Activated CD8-positive, alpha-beta T cell treated with anti-CD3 and anti-CD28 coated beads, Interleukin-2, amount 10 ng/mL, durations not matched to agents 7 days and 5 days (primary cell): ENCODE results near the gene NEK10. TPM values are rescaled to one million over a fixed set of nuclear protein-coding genes. Genes with fewer than 3 reads are reported as not detected.
"Not testable (repeated sequence)": the region's sequence is repeated elsewhere in the genome, so short reads cannot be mapped to it uniquely, and the experiment has no call there.

Experiments
- ATAC-seq: fragments of 150-1000 bp; cut with Tn5 transposase; one replicate; pipeline ENCODE4 v1.10.0; 2021; ENCODE audit warnings: moderate library complexity
- CTCF ChIA-PET: fragments of 350-600 bp; sonication (Branson Sonifier 250); formaldehyde crosslinking; loops from one replicate; lab custom pipeline; 2021; ENCODE audit warnings: antibody characterized with exemption; lab: Charles Lee
- POLR2A ChIA-PET: fragments of 350-600 bp; sonication (Branson Sonifier 250); formaldehyde crosslinking; loops from one replicate; lab custom pipeline; 2021; ENCODE audit warnings: antibody characterized with exemption; lab: Charles Lee
- DNase-seq: peaks from one replicate; pipeline ENCODE4 v3.0.0-alpha.2; 2020
- H3K27ac Mint-ChIP-seq: one replicate; pipeline ENCODE4 v1.8.0; 2021; ENCODE audit warnings: mild to moderate bottlenecking, mixed read lengths
- H3K27me3 Mint-ChIP-seq: one replicate; pipeline ENCODE4 v1.8.0; 2021; ENCODE audit warnings: low read depth, mixed read lengths
- H3K36me3 Mint-ChIP-seq: one replicate; pipeline ENCODE4 v1.8.0; 2021; ENCODE audit warnings: low read depth, mixed read lengths
- H3K4me1 Mint-ChIP-seq: one replicate; pipeline ENCODE4 v1.8.0; 2021; ENCODE audit warnings: low read depth, mixed read lengths
- H3K4me3 Mint-ChIP-seq: one replicate; pipeline ENCODE4 v1.8.0; 2021; ENCODE audit warnings: mild to moderate bottlenecking, mixed read lengths
- H3K9me3 Mint-ChIP-seq: one replicate; pipeline ENCODE4 v1.8.0; 2022; ENCODE audit warnings: mixed read lengths; ENCODE audit not compliant: insufficient read depth
- total RNA-seq, 2 experiments: library from RNA; stranded (reverse); gene quantifications; one replicate each; pipeline ENCODE4 v1.2.3, GENCODE V29; 2021

The NEK10 gene, protein sequence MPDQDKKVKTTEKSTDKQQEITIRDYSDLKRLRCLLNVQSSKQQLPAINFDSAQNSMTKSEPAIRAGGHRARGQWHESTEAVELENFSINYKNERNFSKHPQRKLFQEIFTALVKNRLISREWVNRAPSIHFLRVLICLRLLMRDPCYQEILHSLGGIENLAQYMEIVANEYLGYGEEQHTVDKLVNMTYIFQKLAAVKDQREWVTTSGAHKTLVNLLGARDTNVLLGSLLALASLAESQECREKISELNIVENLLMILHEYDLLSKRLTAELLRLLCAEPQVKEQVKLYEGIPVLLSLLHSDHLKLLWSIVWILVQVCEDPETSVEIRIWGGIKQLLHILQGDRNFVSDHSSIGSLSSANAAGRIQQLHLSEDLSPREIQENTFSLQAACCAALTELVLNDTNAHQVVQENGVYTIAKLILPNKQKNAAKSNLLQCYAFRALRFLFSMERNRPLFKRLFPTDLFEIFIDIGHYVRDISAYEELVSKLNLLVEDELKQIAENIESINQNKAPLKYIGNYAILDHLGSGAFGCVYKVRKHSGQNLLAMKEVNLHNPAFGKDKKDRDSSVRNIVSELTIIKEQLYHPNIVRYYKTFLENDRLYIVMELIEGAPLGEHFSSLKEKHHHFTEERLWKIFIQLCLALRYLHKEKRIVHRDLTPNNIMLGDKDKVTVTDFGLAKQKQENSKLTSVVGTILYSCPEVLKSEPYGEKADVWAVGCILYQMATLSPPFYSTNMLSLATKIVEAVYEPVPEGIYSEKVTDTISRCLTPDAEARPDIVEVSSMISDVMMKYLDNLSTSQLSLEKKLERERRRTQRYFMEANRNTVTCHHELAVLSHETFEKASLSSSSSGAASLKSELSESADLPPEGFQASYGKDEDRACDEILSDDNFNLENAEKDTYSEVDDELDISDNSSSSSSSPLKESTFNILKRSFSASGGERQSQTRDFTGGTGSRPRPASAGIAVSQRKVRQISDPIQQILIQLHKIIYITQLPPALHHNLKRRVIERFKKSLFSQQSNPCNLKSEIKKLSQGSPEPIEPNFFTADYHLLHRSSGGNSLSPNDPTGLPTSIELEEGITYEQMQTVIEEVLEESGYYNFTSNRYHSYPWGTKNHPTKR
- under 1 TPM; 0.74 to 0.81 TPM for total RNA-seq

DNA sequence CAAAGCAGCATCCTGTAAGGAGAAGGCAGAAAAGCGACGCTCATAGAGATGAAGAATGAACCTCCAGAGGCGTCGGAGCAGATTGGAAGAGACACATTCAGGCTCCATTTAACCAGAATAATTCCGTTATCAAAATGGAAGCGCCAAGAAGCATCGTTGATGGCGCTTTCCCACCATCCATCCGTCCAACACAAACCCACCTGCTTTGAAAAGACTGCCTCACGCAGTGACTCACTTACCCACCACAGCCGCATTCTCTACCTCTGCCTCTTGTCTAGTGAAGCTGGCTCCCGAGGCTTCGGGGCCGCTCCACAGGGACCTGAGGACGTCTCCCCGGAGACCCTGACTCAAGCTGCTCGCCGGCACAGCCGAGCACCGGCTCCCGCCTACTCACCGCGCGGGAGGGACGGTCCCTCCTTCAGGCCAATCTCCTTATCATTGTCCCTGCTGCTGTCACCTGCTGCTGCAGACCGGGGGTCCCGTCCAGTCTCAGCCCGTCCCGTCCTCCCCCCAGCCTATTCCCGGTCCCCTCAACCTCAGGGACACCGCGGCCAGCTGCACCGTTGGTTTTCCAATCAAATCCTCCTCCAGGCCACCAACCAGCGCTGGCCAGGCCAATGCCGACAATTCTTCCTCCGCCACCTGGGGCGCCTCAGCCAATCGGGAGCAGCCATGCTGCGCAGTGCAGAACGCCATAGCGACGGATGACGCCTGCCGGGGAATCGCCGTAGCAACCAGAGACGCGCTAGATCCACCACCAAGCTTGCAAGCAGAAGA, at the start of gene NEK10:
Gene NEK10 (minus strand): TSS at position 553 of the 777 bp plus-strand sequence. CDS start 16,501 bp downstream, outside the sequence.
- ATAC-seq (peak; percentile 99), DNase-seq (peak; percentile 93)
- CTCF ChIA-PET: interaction anchor here (0.9 to 2.4 kb wide), 5 partner anchors 9 to 312 kb away, joined by 3 to 12 read pairs (median 3); no protein-coding TSS in a partner anchor
- POLR2A ChIA-PET: interaction anchor here (0.6 to 2.0 kb wide), 4 partner anchors 9 to 193 kb away, joined by 3 to 7 read pairs (median 3); partner anchors contain the start of gene SLC4A7
- Mint-ChIP-seq H3K27me3 (no peaks in the 10 kb centered on the region), H3K27ac (peak within 1 kb of the TSS; percentile 58), H3K4me3 (peak within 1 kb of the TSS; percentile 82), H3K9me3 (no peaks in the 10 kb centered on the region), H3K36me3 (no peaks in the 10 kb centered on the region), H3K4me1 (peaks cover 14% of the 10 kb centered on the region)

DNA sequence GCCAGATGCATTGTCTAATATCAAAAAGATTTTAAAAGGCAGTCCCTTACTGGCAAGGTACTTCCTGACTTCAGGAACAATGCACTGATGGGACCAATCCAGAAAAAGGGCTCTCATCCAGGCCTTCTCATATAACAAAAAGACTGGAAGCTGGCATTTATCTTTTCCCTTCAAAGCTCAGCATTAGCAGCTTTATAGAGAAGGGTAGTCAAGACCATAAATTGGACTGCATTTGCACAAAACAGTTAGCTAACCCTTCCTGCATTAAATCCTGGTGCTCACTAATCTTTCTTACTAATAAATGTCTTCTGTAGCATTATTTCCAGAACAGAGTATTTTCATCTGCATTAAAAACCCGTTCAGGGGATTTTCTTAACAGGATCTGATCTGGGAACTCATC, 46.0 kb upstream of the NEK10 start:
- Mint-ChIP-seq H3K4me3 (no peak overlapping the region), H3K36me3 (peaks cover 28% of the 10 kb centered on the region), H3K27ac (no peak overlapping the region), H3K4me1 (no peaks in the 10 kb centered on the region), H3K9me3 (no peaks in the 10 kb centered on the region), H3K27me3 (no peaks in the 10 kb centered on the region)
- POLR2A ChIA-PET: no interaction called here
- CTCF ChIA-PET: no interaction called here
- no peak for ATAC-seq
- no peak for DNase-seq

DNA sequence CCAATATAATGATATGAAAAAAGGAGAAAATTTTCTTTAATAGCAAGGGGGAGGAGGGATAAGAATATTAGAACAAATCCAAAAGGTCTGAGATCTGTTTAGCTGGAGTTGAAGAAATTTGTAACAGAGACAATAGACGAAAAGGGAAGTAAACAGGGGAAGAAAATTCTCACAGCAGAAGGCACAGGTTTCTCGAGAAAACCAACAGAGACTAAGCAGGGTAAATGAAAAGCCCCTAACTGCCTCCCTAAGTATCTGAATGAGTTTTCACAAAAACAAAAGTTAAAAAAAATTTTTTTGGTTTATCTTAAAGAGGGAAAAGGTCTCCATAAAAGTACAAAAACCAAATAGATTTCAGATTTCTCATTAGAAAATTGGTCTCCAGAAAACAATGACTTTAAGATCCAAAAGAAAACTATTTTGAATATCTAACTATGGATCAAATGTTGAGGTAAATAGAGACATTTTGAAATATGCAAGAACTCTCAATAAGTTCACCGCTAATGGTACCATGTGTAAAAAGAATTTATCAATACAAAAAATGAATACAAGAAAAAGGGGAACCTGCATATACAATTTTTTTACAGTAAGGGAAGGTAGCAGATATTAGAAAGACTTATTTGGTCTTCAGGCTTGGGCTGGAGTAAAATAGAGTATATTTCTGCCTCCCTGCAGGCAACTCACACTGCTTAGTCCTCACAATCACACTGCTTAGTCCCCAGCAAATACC, 23.9 kb upstream of the NEK10 start:
- DNase-seq (no peak), ATAC-seq (no peak)
- POLR2A ChIA-PET: no interaction called here
- Mint-ChIP-seq H3K27ac (no peak overlapping the region), H3K36me3 (peaks cover 24% of the 10 kb centered on the region), H3K27me3 (no peaks in the 10 kb centered on the region), H3K9me3 (no peaks in the 10 kb centered on the region), H3K4me3 (no peak overlapping the region), H3K4me1 (no peaks in the 10 kb centered on the region)
- CTCF ChIA-PET: no interaction called here

DNA sequence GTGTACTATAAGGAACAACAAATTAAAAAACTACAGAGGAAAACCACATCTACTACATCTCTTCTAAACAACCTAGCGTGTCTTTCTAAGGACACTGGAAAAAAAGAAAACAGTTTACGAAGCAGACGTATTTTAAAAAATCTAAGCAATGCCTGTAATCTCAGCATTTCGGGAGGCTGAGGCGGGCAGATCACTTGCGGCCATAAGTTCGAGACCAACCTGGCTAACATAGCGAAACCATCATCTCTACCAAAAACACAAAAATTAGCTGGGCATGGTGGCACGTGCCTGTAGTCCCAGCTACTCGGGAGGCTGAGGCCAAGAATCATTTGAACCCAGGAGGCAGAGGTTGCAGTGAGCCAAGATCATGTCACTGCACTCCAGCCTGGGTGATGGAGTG, 23.2 kb upstream of the NEK10 start:
- POLR2A ChIA-PET, CTCF ChIA-PET, ATAC-seq, DNase-seq, H3K27me3 Mint-ChIP-seq, H3K4me3 Mint-ChIP-seq, H3K9me3 Mint-ChIP-seq, H3K4me1 Mint-ChIP-seq: not testable (repeated sequence)
- H3K27ac Mint-ChIP-seq: peak overlapping the region; percentile 6
- peaks cover 24% of the 10 kb centered on the region for H3K36me3 Mint-ChIP-seq

DNA sequence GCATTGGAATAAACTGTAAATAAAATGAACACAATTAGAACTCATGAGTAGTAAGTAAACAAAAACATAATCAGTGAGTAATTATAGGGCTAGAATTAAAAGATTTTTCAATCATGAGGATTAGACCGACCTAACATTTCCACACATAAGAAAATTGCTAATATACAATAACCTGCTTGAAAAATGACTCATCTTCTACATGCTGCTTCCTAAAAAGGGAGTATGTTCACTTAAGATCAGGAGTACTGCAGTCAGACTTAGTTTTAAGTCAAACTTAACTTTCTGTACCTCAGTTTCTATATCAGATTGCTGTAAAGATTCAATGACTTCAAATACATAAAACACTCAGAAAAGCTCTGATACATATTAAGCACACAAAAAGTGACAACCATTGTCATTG, 22.6 kb upstream of the NEK10 start:
- Mint-ChIP-seq H3K4me3 (no peak overlapping the region), H3K4me1 (no peaks in the 10 kb centered on the region), H3K27ac (no peak overlapping the region), H3K36me3 (peaks cover 24% of the 10 kb centered on the region), H3K27me3 (no peaks in the 10 kb centered on the region), H3K9me3 (no peaks in the 10 kb centered on the region)
- CTCF ChIA-PET: interaction anchor here (1.1 to 1.3 kb wide), 2 partner anchors 10 to 75 kb away, joined by 4 read pairs; no protein-coding TSS in a partner anchor
- DNase-seq: no peak
- ATAC-seq: no peak
- POLR2A ChIA-PET: no interaction called here

DNA sequence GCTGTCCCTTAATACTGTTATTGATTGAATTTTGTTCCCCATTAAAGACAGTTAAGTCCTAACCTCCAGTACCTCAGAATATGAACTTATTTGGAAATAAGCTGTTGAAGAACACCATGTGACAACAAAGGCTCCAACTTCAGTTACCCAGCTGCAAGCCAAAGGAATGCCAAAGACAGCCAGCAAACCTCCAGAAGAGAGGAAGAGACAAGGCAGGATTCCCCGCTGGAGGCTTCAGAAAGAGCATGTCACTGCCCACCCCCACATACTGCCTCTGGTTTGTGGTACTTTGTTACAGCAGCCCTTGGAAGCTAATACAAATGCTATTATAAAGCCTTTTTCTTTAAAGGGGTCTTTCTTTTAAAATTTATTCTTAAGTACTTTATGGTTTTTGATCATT, 18.4 kb upstream of the NEK10 start:
- ChIA-PET CTCF (no interaction called here), POLR2A (no interaction called here)
- DNase-seq (no peak), ATAC-seq (no peak)
- Mint-ChIP-seq H3K4me3 (no peak overlapping the region), H3K36me3 (peaks cover 28% of the 10 kb centered on the region), H3K27me3 (no peaks in the 10 kb centered on the region), H3K4me1 (no peaks in the 10 kb centered on the region), H3K9me3 (no peaks in the 10 kb centered on the region), H3K27ac (no peak overlapping the region)

DNA sequence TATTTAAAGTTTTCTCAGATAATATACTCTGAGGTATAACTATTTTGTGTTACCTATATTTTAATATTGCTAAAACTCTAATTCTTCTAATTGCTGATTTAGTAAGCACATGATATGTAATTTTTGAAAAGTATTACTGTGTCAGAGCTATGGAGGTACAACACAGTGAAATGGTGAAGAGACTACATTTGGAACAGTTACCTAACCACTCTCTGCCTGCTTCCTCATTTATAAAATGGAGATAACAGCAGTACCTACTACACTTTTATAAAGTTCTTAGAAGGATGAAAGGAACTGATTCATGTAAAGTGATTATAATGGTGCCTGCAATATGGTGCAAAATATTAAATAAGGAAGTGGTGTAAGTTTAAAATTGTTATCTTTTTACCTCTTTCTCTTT, 16.3 kb upstream of the NEK10 start:
- H3K9me3 Mint-ChIP-seq: no peaks in the 10 kb centered on the region
- H3K36me3 Mint-ChIP-seq: peaks cover 22% of the 10 kb centered on the region
- no peak overlapping the region for H3K27ac Mint-ChIP-seq
- ChIA-PET POLR2A (no interaction called here), CTCF (no interaction called here)
- H3K27me3 Mint-ChIP-seq: no peaks in the 10 kb centered on the region
- H3K4me3 Mint-ChIP-seq: no peak overlapping the region
- DNase-seq (no peak), ATAC-seq (no peak)
- H3K4me1 Mint-ChIP-seq: no peaks in the 10 kb centered on the region

DNA sequence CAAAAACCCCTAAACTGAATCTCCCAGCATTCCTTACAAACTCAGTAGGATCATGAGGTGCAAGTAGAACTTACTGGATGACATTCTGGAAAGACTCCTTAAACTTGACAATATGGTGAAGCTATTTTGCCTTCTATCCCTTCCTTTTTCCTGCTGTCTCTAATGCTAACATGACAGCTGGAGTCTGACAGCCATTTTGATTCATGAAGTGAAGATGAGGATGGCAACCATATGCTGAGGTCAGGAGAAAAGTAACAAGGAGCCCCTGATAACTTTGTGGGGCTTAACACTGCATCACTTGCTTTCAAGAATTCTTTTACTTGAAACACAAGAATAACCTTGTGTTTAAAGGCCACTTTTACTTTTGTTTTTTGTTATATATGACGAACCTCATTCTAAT, 15.0 kb upstream of the NEK10 start:
- Mint-ChIP-seq H3K4me3 (no peak overlapping the region), H3K9me3 (no peaks in the 10 kb centered on the region), H3K27ac (no peak overlapping the region), H3K36me3 (peaks cover 18% of the 10 kb centered on the region), H3K27me3 (no peaks in the 10 kb centered on the region), H3K4me1 (no peaks in the 10 kb centered on the region)
- CTCF ChIA-PET: no interaction called here
- POLR2A ChIA-PET: no interaction called here
- DNase-seq (no peak), ATAC-seq (no peak)

DNA sequence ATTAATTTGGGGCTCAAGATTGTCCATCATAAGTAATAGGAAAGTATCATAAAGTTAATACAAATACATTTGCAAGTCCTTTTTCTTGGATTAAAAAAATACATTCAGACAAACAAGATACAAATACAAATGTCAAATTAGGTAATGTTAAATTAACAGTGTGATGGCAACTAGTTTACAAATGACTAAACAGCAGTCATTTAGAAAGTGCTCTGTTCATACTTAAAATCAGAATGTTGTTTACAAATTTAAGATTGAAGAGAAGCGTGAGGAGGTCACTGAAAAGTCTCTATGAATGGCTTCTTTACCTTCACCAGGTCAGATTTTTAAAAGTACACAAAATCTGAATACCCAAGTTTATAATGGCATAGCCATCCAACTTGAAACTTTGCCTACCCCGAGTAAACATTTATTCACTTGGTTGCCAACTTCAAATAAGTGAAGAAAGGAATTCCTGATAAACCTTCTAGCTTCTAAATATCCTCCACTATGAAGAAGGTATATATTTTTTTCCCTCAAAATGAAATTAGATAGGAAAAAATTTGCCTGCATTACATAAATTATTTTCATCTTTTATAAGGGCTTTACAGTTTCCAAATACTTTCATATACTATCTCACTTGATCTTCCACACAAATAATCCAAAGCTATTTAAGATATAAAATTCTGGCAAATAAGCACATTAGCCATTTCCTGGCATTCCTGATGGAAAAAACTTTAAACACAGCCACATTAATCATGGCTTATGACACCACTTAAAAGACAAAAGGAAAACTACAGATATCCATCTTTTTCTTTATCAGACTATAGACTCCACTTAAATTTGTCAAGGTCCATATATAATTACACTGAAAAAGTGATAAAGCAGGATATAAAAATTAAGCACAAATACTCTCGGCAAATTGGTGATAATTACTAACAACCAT, 11.5 kb upstream of the NEK10 start:
- H3K4me1 Mint-ChIP-seq: no peaks in the 10 kb centered on the region
- no peak overlapping the region for H3K4me3 Mint-ChIP-seq
- ChIA-PET POLR2A (no interaction called here), CTCF (no interaction called here)
- H3K36me3 Mint-ChIP-seq: peaks cover 18% of the 10 kb centered on the region
- no peaks in the 10 kb centered on the region for H3K9me3 Mint-ChIP-seq
- H3K27ac Mint-ChIP-seq: no peak overlapping the region
- DNase-seq (no peak), ATAC-seq (no peak)
- H3K27me3 Mint-ChIP-seq: no peaks in the 10 kb centered on the region

DNA sequence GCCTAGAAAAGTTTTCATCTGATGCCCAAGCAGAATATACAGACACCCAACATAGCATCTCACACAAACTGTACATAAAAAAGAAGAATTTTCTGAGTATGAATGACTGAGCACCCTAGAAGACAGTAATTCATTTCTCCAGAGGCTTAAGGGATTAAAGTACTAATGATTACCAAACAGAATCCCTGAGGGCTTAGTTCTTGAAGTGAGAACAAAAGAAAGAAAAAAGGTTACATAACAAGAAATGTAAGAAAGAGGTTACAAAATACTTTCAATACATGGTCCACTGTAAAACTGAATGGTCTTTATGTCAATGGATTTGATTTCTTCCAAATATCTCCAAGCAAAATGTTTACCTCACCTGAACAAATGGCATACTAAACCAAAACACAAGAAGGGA, 9.1 kb upstream of the NEK10 start:
- Mint-ChIP-seq H3K27ac (no peak overlapping the region), H3K36me3 (peaks cover 9% of the 10 kb centered on the region), H3K4me1 (no peaks in the 10 kb centered on the region), H3K4me3 (no peak overlapping the region), H3K27me3 (no peaks in the 10 kb centered on the region), H3K9me3 (no peaks in the 10 kb centered on the region)
- no peak for DNase-seq
- ATAC-seq: no peak
- POLR2A ChIA-PET: no interaction called here
- CTCF ChIA-PET: interaction anchor here (1.0 kb wide), 1 partner anchor 9 kb away, joined by 3 read pairs; the partner anchor contains the start of gene NEK10
